NB4 (cell line): ENCODE data around the gene CDH23.
A peak's percentile ranks its signal among the peaks of the same experiment; 100 is the strongest.

ENCODE experiments used
- DNase-seq: peaks from one replicate; pipeline ENCODE4 v3.0.0; 2010; ENCODE audit warnings: low read depth
- H3K4me3 ChIP-seq: one replicate; pipeline ENCODE4 v1.5.1; 2011; ENCODE audit warnings: mild to moderate bottlenecking, low read depth, low read length, moderate library complexity
- MAX ChIP-seq: IDR thresholded peaks from 2 replicates; pipeline ENCODE4 v1.6.1; 2011; ENCODE audit warnings: low read depth, low read length
- MYC ChIP-seq: IDR thresholded peaks from 2 replicates; pipeline ENCODE4 v1.6.1; 2011; ENCODE audit warnings: low read depth, low read length
- POLR2A ChIP-seq: IDR thresholded peaks from 2 replicates; pipeline ENCODE4 v1.6.1; 2011; ENCODE audit warnings: mild to moderate bottlenecking; ENCODE audit not compliant: insufficient read length; ENCODE audit errors: extremely low read depth
- TF ChIP-seq, protein P1 (sequence below): IDR thresholded peaks from one replicate; pipeline ENCODE4 v1.5.1; 2012; ENCODE audit warnings: low read depth, low read length

Gene CDH23

DNA sequence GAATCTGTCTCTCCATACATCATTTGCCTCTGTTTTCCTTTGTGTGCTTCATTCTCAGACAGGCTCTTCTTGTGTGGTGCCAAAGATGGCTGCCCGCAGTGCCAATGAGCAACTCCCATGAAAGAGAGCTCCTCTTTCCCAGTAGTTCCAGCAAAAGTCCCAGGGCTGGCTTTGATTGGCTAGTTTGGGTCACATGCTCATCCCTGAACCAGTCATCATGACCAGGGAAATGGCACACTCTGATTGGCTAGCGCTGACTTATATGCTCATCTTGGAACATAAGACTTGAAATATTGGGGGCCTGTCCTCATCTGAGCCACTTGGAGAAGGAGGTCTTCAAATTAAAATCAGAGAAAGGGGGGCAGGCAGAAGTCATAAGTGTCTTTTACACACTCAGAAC, 112.7 kb downstream of the CDH23 start:
- no peak overlapping the region for H3K4me3 ChIP-seq
- DNase-seq, result no peak
- TF ChIP-seq MAX, result no peak
- no peak for TF ChIP-seq MYC

GRCh38 chr10:71511206-71511605, 114.5 kb downstream of the CDH23 start:
- TF ChIP-seq MAX (no peak), MYC (no peak), POLR2A (no peak)
- TF ChIP-seq, protein P1, sequence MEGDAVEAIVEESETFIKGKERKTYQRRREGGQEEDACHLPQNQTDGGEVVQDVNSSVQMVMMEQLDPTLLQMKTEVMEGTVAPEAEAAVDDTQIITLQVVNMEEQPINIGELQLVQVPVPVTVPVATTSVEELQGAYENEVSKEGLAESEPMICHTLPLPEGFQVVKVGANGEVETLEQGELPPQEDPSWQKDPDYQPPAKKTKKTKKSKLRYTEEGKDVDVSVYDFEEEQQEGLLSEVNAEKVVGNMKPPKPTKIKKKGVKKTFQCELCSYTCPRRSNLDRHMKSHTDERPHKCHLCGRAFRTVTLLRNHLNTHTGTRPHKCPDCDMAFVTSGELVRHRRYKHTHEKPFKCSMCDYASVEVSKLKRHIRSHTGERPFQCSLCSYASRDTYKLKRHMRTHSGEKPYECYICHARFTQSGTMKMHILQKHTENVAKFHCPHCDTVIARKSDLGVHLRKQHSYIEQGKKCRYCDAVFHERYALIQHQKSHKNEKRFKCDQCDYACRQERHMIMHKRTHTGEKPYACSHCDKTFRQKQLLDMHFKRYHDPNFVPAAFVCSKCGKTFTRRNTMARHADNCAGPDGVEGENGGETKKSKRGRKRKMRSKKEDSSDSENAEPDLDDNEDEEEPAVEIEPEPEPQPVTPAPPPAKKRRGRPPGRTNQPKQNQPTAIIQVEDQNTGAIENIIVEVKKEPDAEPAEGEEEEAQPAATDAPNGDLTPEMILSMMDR, result no peak
- DNase-seq, result no peak
- no peak overlapping the region for H3K4me3 ChIP-seq

GRCh38 chr10:71512312-71512711, 115.6 kb downstream of the CDH23 start:
- no peak overlapping the region for H3K4me3 ChIP-seq
- TF ChIP-seq, protein P1, result no peak
- TF ChIP-seq MYC (no peak), POLR2A (no peak)
- DNase-seq, result no peak

DNA sequence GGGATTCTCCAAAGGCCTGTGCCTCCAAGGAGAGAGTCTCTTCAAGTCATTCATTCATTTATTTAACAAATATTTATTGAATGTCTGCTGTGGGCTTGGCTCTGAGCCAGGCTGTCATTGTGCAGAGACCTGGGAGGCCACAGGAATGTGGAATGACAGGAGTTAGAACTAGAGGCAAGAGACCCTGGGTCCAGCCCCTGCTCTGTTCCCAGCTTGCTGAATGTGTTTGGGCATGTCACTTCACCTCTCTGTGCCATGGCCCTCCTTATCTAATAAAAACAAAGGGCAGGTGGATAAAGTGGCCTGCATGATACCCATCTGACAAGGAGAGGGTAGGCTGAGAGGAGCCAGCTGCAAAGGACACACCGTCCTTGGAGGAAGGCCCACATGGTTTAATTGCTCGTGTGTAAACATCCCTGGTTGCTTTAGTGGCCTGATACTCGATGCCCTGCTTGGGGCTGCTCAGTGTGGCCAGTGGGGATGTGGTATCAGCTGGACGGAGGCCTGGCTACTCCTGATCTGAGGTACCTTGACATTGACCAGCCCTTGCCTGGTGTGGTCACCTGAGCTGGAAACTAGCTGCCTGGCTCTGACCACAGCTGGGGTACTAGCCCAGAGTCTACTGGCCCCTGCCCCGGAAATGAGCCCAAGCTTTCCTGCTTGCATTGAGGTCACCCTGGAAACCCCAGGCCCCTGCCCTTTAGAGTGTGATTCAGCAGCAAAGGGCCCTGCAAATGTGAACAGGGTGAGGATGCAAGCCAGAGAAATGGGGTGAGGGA, 116.2 kb downstream of the CDH23 start:
- no peak overlapping the region for H3K4me3 ChIP-seq
- no peak for DNase-seq
- TF ChIP-seq MAX, result no peak
- TF ChIP-seq, protein P1, result no peak

DNA sequence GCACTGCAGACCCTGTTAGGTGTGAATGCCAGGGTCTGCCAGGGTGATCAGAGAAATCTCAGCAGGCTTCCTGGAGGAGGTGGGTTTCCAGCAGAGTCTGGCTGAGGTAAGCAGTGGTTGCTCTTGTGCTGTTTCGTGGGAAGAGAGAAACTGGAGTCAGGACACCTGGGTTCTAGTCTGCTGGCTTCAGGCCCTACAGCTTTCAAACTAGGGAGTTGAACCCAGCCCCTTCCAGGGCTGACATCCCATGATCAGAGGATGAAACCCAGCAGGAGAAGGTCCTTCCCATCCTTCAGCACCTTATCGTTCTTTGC, 116.8 kb downstream of the CDH23 start:
- H3K4me3 ChIP-seq, result no peak overlapping the region
- no peak for DNase-seq
- TF ChIP-seq MYC, result no peak
- TF ChIP-seq MAX, result no peak
- TF ChIP-seq, protein P1, result no peak
- TF ChIP-seq POLR2A, result no peak

GRCh38 chr10:71513936-71514335, 117.2 kb downstream of the CDH23 start:
- peak; percentile 31 for DNase-seq
- no peak overlapping the region for H3K4me3 ChIP-seq
- TF ChIP-seq, protein P1, result no peak
- no peak for TF ChIP-seq POLR2A
- no peak for TF ChIP-seq MAX
- no peak for TF ChIP-seq MYC
